Measurements from ENCODE around the gene CCDC102A.

Gene CCDC102A

GRCh38 chr16:57534881-57535658, 1.3 kb downstream of the CCDC102A start:
- H3K4me3 ChIP-seq (ENCODE audit: low read depth, low read length): peak overlapping the region; percentile 59
- DNase-seq (ENCODE audit: low read depth): no peak
- no peak for TF ChIP-seq MAX (IDR thresholded peaks at IDR 0.05; ENCODE audit: low read depth, low read length)
- no peak for TF ChIP-seq POLR2A (IDR thresholded peaks at IDR 0.05; ENCODE audit: extremely low read depth, insufficient read length)
- no peak for TF ChIP-seq MYC (IDR thresholded peaks at IDR 0.05; ENCODE audit: low read depth, low read length)
- TF ChIP-seq CTCF (IDR thresholded peaks at IDR 0.05; ENCODE audit: low read depth, low read length): no peak

- no peak for DNase-seq (ENCODE audit: low read depth)
- TF ChIP-seq CTCF (IDR thresholded peaks at IDR 0.05; ENCODE audit: low read depth, low read length) (no peak), POLR2A (IDR thresholded peaks at IDR 0.05; ENCODE audit: extremely low read depth, insufficient read length) (no peak), MYC (IDR thresholded peaks at IDR 0.05; ENCODE audit: low read depth, low read length) (no peak), MAX (IDR thresholded peaks at IDR 0.05; ENCODE audit: low read depth, low read length) (no peak)
- H3K4me3 ChIP-seq (ENCODE audit: low read depth, low read length): no peak overlapping the region
Observed at GRCh38 chr16:57534337-57534880, 2.0 kb downstream of the CCDC102A start.

- TF ChIP-seq CTCF (IDR thresholded peaks at IDR 0.05; ENCODE audit: low read depth, low read length) (no peak), MYC (IDR thresholded peaks at IDR 0.05; ENCODE audit: low read depth, low read length) (no peak), POLR2A (IDR thresholded peaks at IDR 0.05; ENCODE audit: extremely low read depth, insufficient read length) (no peak), MAX (IDR thresholded peaks at IDR 0.05; ENCODE audit: low read depth, low read length) (no peak)
- DNase-seq (ENCODE audit: low read depth): peak; percentile 33
- no peak overlapping the region for H3K4me3 ChIP-seq (ENCODE audit: low read depth, low read length)
Observed at GRCh38 chr16:57533431-57534336, 2.7 kb downstream of the CCDC102A start.

DNA sequence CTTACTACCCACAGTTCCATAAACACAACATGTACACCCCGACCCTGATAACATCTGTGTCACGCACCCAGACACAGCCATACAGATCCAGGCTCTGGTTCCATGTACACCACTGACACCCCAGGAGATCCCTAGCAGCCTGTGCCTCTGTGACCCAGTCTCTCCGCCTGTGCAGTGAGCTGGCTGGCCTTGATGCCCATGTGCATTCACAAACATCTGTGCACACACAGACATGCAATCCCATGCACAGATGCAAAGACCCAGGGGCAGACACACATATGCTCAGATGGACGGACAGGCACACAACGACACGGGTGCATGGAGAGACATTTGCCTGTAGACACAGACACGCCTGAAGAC, 4.1 kb downstream of the CCDC102A start:
- H3K4me3 ChIP-seq (ENCODE audit: low read depth, low read length): no peak overlapping the region
- TF ChIP-seq CTCF (IDR thresholded peaks at IDR 0.05; ENCODE audit: low read depth, low read length) (no peak), POLR2A (IDR thresholded peaks at IDR 0.05; ENCODE audit: extremely low read depth, insufficient read length) (no peak), MYC (IDR thresholded peaks at IDR 0.05; ENCODE audit: low read depth, low read length) (no peak), MAX (IDR thresholded peaks at IDR 0.05; ENCODE audit: low read depth, low read length) (no peak)
- DNase-seq (ENCODE audit: low read depth): no peak

DNA sequence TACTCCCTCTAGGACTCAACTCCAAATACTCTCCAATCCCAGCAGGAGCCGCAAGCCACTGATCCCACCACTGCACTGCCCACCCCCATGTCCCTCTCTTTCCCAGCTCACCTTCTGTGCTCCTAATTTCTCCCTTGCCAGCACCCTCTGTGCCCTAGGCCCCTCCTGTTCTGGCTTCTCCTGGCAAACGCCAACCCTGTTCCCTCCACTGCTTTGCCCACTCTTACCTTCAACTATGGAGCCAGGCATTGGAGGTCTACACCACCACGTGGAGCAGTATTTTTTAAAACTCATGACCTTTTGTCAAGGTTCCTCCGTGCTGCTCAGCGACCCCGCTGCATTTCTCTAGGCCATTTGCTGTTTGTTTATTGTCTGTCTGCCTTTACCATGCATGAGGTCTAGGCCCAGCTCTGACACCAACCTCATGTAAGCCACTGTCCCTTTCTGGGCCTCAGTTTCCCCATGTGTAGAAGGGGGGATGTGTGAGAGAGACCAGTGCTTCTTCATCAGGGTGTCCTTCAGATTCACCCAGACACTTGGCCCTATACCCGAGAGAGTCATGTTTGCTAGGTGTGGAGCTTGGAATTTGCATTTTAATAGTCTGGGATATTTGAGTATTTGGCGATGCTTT, 4.6 kb downstream of the CCDC102A start:
- no peak for DNase-seq (ENCODE audit: low read depth)
- no peak overlapping the region for H3K4me3 ChIP-seq (ENCODE audit: low read depth, low read length)
- TF ChIP-seq CTCF (IDR thresholded peaks at IDR 0.05; ENCODE audit: low read depth, low read length) (no peak), MYC (IDR thresholded peaks at IDR 0.05; ENCODE audit: low read depth, low read length) (no peak), MAX (IDR thresholded peaks at IDR 0.05; ENCODE audit: low read depth, low read length) (no peak), POLR2A (IDR thresholded peaks at IDR 0.05; ENCODE audit: extremely low read depth, insufficient read length) (no peak)
